SK-N-SH (cell line): ENCODE results near the gene ZG16B. TPM values are rescaled to one million over a fixed set of nuclear protein-coding genes. Genes with fewer than 3 reads are reported as not detected.

Experiments used
- CTCF ChIA-PET: fragments of 300-600, 350-600 bp; formaldehyde crosslinking; extraction: SDS; loops from one replicate; lab custom pipeline; 2021; lab: Yijun Ruan, JAX
- POLR2A ChIA-PET: fragments of 350-600 bp; sonication (Branson Sonifier 250); formaldehyde crosslinking; extraction: SDS; loops from one replicate; lab custom pipeline; 2020; ENCODE audit warnings: antibody characterized with exemption, inconsistent platforms; lab: Yijun Ruan, JAX
- DNase-seq: peaks from one replicate; pipeline ENCODE4 v3.0.0; 2012
- H2AFZ ChIP-seq: fragments of 200-600 bp; sonication (generic); 2 replicates; pipeline ENCODE4 v1.8.1; 2016; ENCODE audit warnings: antibody characterized with exemption, mild to moderate bottlenecking, low read depth
- H3F3A ChIP-seq: fragments of 200-600 bp; sonication (generic); replicated peaks from 2 replicates; pipeline ENCODE3; 2016; ENCODE audit warnings: antibody characterized with exemption, mild to moderate bottlenecking; ENCODE audit not compliant: insufficient read depth
- H3K27ac ChIP-seq, 2 experiments: fragments of 200-500 bp in 1 of 2; fragments of 200-600 bp in 1 of 2; sonication (Bioruptor generic) in 1 of 2; sonication (generic), shearing (Covaris generic) in 1 of 2; 2 replicates each; pipeline versions ENCODE4 v1.5.1 to v1.6.1; 2014 to 2016; ENCODE audit warnings: low read depth in 2 of 2, inconsistent platforms in 1 of 2, low read length in 1 of 2, mild to moderate bottlenecking in 1 of 2, mixed read lengths in 1 of 2
- H3K27me3 ChIP-seq: fragments of 200-600 bp; sonication (generic), shearing (Covaris generic); 2 replicates; pipeline ENCODE4 v1.6.1; 2016; ENCODE audit warnings: mixed run types; ENCODE audit not compliant: insufficient read depth
- H3K36me3 ChIP-seq, 2 experiments: fragments of 200-500 bp in 1 of 2; fragments of 200-600 bp in 1 of 2; sonication (Bioruptor generic) in 1 of 2; sonication (generic) in 1 of 2; replicated peaks in 1 of 2; 2 replicates each; pipeline versions ENCODE3 to v1.5.1; 2014 to 2016; ENCODE audit warnings: low read length in 1 of 2, mild to moderate bottlenecking in 1 of 2; ENCODE audit not compliant: insufficient read depth in 2 of 2, control insufficient read depth in 1 of 2
- H3K4me1 ChIP-seq, 2 experiments: fragments of 200-500 bp in 1 of 2; fragments of 200-600 bp in 1 of 2; sonication (Bioruptor generic) in 1 of 2; sonication (generic), shearing (Covaris generic) in 1 of 2; 2 replicates each; pipeline versions ENCODE4 v1.5.1 to v1.6.1; 2014 to 2016; ENCODE audit warnings: low read depth in 1 of 2, low read length in 1 of 2, mixed run types in 1 of 2; ENCODE audit not compliant: insufficient read depth in 2 of 2, control insufficient read depth in 1 of 2
- H3K4me2 ChIP-seq: fragments of 200-600 bp; sonication (generic), shearing (Covaris generic); 2 replicates; pipeline ENCODE4 v1.6.1; 2017; ENCODE audit warnings: mixed run types
- H3K4me3 ChIP-seq, 2 experiments: fragments of 200-500 bp in 1 of 2; fragments of 200-600 bp in 1 of 2; sonication (Bioruptor generic) in 1 of 2; sonication (generic), shearing (Covaris generic) in 1 of 2; 2 replicates each; pipeline versions ENCODE4 v1.5.1 to v1.8.1; 2014 to 2016; ENCODE audit warnings: low read depth in 2 of 2, inconsistent platforms in 1 of 2, low read length in 1 of 2, mild to moderate bottlenecking in 1 of 2, mixed read lengths in 1 of 2, moderate library complexity in 1 of 2
- H3K79me2 ChIP-seq: fragments of 200-600 bp; sonication (generic); 2 replicates; pipeline ENCODE4 v1.8.1; 2017; ENCODE audit warnings: mild to moderate bottlenecking; ENCODE audit not compliant: insufficient read depth
- H3K9ac ChIP-seq: fragments of 200-600 bp; sonication (generic); 2 replicates; pipeline ENCODE4 v1.6.1; 2017; ENCODE audit warnings: mixed run types
- H3K9me2 ChIP-seq: fragments of 200-600 bp; sonication (generic); 2 replicates; pipeline ENCODE4 v1.6.1; 2017; ENCODE audit warnings: mixed run types
- H3K9me3 ChIP-seq: fragments of 200-600 bp; sonication (generic); 2 replicates; pipeline ENCODE4 v1.6.1; 2017; ENCODE audit warnings: mixed run types, mild to moderate bottlenecking, moderate library complexity
- H4K20me1 ChIP-seq: fragments of 200-600 bp; sonication (generic); 2 replicates; pipeline ENCODE4 v1.6.1; 2017; ENCODE audit warnings: mild to moderate bottlenecking, mixed run types; ENCODE audit not compliant: insufficient read depth
- CHD2 ChIP-seq: fragments of 150-350 bp; IDR thresholded peaks from 2 replicates; pipeline ENCODE4 v1.6.1; 2018; ENCODE audit warnings: low read length; ENCODE audit not compliant: partially characterized antibody
- EP300 ChIP-seq, 2 experiments: IDR thresholded peaks; 2 replicates each; pipeline versions ENCODE4 v1.4.0 to v1.6.1; 2012; ENCODE audit warnings: borderline replicate concordance in 1 of 2, low read depth in 1 of 2, low read length in 1 of 2
- EZH2phosphoT487 ChIP-seq: fragments of 200-600 bp; sonication (generic); IDR thresholded peaks from 2 replicates; pipeline ENCODE4 v1.6.1; 2017; ENCODE audit warnings: low read depth, mixed run types, mild to moderate bottlenecking, antibody characterized with exemption, moderate library complexity, borderline replicate concordance
- FOSL2 ChIP-seq: IDR thresholded peaks from 2 replicates; pipeline ENCODE4 v1.4.0; 2012; ENCODE audit warnings: low read depth, mild to moderate bottlenecking, moderate library complexity, borderline replicate concordance
- FOXJ3 ChIP-seq: sonication (generic); formaldehyde crosslinking; IDR thresholded peaks from 2 replicates; pipeline ENCODE4 v1.5.1; 2020; ENCODE audit warnings: mild to moderate bottlenecking, missing genetic modification reagents
- MXI1 ChIP-seq: IDR thresholded peaks from 2 replicates; pipeline ENCODE4 v1.6.1; 2012; ENCODE audit warnings: mild to moderate bottlenecking, low read depth, low read length, improper control_type of control experiment
- NFIC ChIP-seq: IDR thresholded peaks from 2 replicates; pipeline ENCODE4 v1.4.0; 2012; ENCODE audit warnings: borderline replicate concordance
- NRF1 ChIP-seq: IDR thresholded peaks from 2 replicates; pipeline ENCODE4 v1.6.1; 2012; ENCODE audit warnings: low read depth, mild to moderate bottlenecking, low read length
- RAD21 ChIP-seq: IDR thresholded peaks from 2 replicates; pipeline ENCODE4 v1.6.1; 2012; ENCODE audit warnings: mild to moderate bottlenecking, low read length
- RCOR1 ChIP-seq: fragments of 150-350 bp; IDR thresholded peaks from 2 replicates; pipeline ENCODE4 v1.6.1; 2017; ENCODE audit warnings: antibody characterized with exemption, low read length
- RXRA ChIP-seq: IDR thresholded peaks from 2 replicates; pipeline ENCODE4 v1.4.0; 2012; ENCODE audit warnings: low read depth, mild to moderate bottlenecking, borderline replicate concordance
- SMC3 ChIP-seq: IDR thresholded peaks from 2 replicates; pipeline ENCODE4 v1.6.1; 2012; ENCODE audit warnings: low read depth, low read length, improper control_type of control experiment
- YY1 ChIP-seq: IDR thresholded peaks from 2 replicates; pipeline ENCODE4 v1.4.0; 2012; ENCODE audit warnings: low read depth, mild to moderate bottlenecking
- WGBS: methylation state at CpG from one replicate; pipeline ENCODE4 v1.1.6; 2017; ENCODE audit warnings: low lambda C conversion rate; 5-methylcytosine and 5-hydroxymethylcytosine counted together
- polyA plus RNA-seq, 3 experiments: library from polyadenylated mRNA; depleted of rRNA; stranded (reverse); fragments of >200 nt; gene quantifications; 2 replicates each; pipeline ENCODE4 v1.2.3, GENCODE V29; 2012
- TF ChIP-seq, protein P1 (sequence below): IDR thresholded peaks from 2 replicates; pipeline ENCODE4 v1.6.1; 2012; ENCODE audit warnings: mild to moderate bottlenecking, low read depth, low read length, moderate library complexity
- TF ChIP-seq, protein P2 (sequence below): IDR thresholded peaks from 2 replicates; pipeline ENCODE4 v1.4.0; 2012; ENCODE audit warnings: low read depth, borderline replicate concordance
- TF ChIP-seq, protein P3 (sequence below): fragments of 150-350 bp; IDR thresholded peaks from 2 replicates; pipeline ENCODE4 v1.6.1; 2017; ENCODE audit warnings: antibody characterized with exemption, low read length, low read depth, borderline replicate concordance

ZG16B gene
- polyA plus RNA-seq, 1 of the 3 experiments (the other 2 are of a cell fraction), result 0.26 TPM

DNA sequence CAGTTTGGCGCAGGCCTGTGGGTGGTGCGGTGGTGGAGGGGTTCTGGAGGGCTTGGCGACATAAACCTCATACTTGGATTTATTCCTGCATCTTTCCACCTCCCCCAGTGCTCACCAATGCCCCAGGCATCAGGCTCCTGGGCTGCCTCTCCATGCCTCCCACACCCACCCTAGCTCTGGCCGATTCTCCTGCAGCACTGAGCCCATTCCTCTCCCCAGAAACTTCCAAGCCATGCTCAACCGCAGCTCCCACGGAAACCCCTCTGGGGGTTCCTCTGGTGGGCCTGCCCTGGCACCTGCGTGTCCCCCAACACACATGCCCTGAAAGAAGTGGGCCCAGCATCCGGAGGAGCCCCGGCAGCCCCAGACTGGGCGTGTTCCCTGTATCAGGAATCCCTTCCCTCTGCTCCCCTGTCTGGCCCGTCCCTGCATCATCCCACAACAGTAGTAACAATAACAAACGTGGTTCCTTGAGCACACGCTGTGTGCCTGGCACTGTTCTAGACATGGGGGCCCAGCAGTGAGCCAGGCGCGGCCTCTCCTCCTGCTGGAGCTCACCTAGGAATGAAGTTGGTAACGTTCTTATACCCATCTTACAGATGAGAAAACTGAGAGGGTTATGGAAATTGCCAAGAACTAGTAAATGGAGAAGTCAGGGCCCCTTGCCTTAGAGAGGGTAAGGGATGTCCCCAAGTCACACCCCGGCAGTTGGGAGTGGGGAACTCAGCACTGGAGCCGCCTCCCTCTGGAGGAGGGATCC lies 10.7 kb upstream of the ZG16B start (continued):
- TF ChIP-seq, protein P1, sequence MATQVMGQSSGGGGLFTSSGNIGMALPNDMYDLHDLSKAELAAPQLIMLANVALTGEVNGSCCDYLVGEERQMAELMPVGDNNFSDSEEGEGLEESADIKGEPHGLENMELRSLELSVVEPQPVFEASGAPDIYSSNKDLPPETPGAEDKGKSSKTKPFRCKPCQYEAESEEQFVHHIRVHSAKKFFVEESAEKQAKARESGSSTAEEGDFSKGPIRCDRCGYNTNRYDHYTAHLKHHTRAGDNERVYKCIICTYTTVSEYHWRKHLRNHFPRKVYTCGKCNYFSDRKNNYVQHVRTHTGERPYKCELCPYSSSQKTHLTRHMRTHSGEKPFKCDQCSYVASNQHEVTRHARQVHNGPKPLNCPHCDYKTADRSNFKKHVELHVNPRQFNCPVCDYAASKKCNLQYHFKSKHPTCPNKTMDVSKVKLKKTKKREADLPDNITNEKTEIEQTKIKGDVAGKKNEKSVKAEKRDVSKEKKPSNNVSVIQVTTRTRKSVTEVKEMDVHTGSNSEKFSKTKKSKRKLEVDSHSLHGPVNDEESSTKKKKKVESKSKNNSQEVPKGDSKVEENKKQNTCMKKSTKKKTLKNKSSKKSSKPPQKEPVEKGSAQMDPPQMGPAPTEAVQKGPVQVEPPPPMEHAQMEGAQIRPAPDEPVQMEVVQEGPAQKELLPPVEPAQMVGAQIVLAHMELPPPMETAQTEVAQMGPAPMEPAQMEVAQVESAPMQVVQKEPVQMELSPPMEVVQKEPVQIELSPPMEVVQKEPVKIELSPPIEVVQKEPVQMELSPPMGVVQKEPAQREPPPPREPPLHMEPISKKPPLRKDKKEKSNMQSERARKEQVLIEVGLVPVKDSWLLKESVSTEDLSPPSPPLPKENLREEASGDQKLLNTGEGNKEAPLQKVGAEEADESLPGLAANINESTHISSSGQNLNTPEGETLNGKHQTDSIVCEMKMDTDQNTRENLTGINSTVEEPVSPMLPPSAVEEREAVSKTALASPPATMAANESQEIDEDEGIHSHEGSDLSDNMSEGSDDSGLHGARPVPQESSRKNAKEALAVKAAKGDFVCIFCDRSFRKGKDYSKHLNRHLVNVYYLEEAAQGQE, result no peak
- TF ChIP-seq RXRA (no peak), CHD2 (no peak), FOSL2 (no peak), MXI1 (no peak), RAD21 (no peak)

DNA sequence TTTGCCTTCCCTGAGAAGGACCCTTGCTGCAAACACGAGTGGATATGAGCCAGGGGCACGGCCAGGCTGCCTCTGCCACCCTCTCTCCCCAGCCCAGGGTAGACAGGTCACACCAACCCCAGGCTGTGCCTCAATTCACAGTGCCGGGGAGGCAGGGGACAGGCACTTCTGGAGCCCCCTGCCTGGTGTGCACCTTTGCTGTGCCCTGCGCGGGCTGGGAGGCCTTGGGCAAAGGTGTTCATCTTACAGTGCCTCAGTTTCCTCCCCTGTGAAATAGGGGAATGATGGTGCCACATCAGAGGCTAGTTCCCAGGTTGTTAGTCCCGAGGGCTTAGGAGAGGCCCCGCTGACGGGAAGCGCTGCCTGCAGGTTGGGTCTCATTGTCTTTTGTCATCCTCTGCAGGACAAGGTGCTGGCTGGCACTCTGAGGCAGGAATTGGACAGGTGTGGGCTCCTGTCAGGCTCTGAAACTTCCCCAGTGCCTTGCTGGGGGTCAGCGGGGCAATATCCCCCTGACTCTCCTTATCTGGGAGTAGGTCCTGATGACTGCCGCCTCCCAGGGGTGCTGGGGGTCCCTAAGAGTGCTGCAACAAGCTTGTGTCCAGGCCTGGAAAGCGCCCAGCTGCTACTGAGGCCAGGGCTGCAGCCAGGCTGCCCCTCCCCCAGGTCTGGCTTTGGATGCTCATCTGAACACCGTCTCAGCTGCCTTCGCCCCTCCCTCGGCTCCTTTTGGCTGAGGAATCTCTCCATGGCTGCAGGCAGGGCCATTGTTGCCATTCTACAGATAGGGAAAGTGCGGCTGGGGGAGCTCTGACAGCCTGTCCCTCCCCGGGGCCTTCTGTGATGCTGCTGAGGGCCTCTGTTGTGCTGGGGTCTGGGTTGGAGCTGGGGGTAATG lies 9.9 kb upstream of the ZG16B start:
- TF ChIP-seq SMC3 (no peak), YY1 (no peak), FOXJ3 (CRISPR knock-in tag) (no peak), NFIC (no peak), RCOR1 (no peak), EP300 (IDR thresholded peaks at IDR 0.05; ENCODE audit: borderline replicate concordance in 1 of 2, low read depth in 1 of 2, low read length in 1 of 2) (no peak), EZH2phosphoT487 (no peak), RXRA (no peak), NRF1 (no peak), MXI1 (no peak)
- TF ChIP-seq, protein P2, sequence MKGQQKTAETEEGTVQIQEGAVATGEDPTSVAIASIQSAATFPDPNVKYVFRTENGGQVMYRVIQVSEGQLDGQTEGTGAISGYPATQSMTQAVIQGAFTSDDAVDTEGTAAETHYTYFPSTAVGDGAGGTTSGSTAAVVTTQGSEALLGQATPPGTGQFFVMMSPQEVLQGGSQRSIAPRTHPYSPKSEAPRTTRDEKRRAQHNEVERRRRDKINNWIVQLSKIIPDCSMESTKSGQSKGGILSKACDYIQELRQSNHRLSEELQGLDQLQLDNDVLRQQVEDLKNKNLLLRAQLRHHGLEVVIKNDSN, result no peak
- TF ChIP-seq, protein P1, result no peak
- TF ChIP-seq, protein P3, sequence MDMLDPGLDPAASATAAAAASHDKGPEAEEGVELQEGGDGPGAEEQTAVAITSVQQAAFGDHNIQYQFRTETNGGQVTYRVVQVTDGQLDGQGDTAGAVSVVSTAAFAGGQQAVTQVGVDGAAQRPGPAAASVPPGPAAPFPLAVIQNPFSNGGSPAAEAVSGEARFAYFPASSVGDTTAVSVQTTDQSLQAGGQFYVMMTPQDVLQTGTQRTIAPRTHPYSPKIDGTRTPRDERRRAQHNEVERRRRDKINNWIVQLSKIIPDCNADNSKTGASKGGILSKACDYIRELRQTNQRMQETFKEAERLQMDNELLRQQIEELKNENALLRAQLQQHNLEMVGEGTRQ, result no peak
- Histone ChIP-seq H3K4me1 (peaks cover 0 to 24% of the 10 kb centered on the region in 2 experiments; a peak in 1 of 4 replicates), H3K4me3 (no peak overlapping the region), H3K79me2 (no peaks in the 10 kb centered on the region), H3K9ac (no peak overlapping the region), H3K4me2 (no peak overlapping the region), H2AFZ (no peak overlapping the region), H3F3A (no peaks in the 10 kb centered on the region), H3K9me3 (no peaks in the 10 kb centered on the region), H3K27me3 (no peaks in the 10 kb centered on the region), H3K36me3 (no peaks in the 10 kb centered on the region), H4K20me1 (no peaks in the 10 kb centered on the region), H3K9me2 (no peaks in the 10 kb centered on the region), H3K27ac (peak overlapping the region in 1 of 2 experiments; percentile 14; a peak in 1 of 4 replicates)
- CTCF ChIA-PET, result no interaction called here
- POLR2A ChIA-PET, result interaction anchor here (1.5 kb wide), 1 partner anchor 43 kb away, joined by 6 read pairs; the partner anchor contains the start of gene ELOB
- no peak for DNase-seq
- 62% methylated on average over 11 of the region's 17 CpGs for WGBS
